DMS 273 (cell line): ENCODE results near the gene CFAP46.
A peak's percentile ranks its signal among the peaks of the same experiment; 100 is the strongest.

Source experiments
- DNase-seq: peaks from one replicate; lab custom pipeline; 2025; ENCODE audit not compliant: unreplicated experiment; lab: John Stamatoyannopoulos, UW

The CFAP46 gene

DNA sequence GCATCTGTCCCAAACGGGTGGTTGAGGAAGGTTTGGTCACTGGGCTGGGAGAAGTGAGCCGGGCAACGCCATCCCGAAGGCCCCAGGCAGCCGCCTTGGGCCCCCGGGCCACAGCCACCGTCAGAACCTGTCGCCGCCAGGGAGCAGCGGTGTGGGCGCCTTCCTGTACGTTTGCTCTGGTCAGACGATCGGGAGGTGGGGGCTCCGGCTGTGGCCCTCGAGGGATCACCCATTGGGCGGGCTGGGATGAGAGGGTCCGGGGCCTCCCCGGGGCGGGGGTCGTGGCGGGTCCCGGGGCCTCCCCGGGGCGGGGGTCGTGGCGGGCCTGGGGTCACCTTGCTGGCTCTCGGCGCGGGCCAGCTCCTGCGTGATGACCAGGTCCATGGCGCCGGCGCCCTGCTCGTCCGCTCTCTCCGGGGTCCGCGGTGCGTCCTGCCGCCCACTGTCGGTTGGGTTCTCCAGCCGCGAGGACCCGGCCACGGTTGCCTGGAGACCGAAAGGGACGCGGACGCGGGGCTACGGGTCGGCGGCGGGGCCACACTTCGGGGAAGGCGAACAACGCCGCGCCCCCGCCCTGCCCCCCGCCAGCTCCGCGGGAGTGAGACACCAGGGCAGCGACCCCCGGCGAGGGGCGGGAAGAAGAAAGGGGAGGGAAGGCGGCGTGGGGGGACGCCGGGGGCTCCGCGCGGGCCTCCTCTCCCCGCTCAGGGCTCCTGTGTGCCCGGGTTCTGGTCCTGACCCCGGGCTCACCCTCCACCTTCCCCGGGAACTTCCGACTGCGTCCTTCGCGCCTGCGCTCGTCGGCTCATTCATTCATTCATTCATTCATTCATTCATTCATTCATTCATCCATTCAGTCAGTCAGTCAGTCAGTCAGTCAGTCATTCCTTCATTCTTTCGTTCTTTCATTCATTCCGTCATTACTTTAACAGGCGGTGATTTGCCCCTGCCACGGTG, at the start of gene CFAP46:
TSS of gene CFAP46 (minus strand) at position 470 of the 957 bp plus-strand sequence. CDS start at position 384, 86 bp downstream.
- DNase-seq, result peak; percentile 46

DNA sequence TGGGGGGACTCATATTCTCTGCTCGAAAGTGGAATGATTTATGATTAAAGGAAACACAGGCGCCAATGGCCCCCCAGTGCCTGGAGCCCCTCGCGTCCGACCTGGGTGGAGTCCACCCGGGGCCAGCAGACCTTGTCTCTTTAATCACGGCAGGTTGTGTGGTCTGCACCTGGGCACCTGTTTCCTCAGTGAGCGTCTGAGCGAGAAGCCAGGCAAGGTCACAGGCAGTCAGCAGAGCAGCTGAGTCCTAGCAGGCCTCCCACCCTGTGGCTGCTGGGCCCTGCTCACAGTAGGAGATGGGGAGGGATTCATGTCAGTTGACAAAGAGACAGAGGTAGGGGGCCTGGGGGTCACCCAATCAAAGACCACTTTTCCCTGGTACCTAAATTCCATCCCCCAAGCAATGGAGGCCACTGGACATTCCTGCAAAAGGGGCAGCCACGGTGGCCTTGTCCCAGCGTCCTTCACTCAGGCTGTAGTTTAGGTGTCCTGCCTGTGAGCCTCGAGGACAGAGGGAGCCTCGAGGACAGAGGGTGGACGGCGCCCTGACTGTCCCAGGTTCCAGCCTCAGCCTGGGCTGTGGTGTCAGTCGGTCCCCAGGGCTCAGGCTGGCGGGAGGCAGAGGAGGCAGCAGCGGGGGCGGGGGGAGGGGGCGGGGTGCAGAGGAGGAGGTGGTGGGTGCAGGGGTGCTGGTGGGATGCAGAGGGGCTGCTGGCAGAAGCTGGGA, 49.5 kb upstream of the CFAP46 start:
- DNase-seq, result no peak

DNA sequence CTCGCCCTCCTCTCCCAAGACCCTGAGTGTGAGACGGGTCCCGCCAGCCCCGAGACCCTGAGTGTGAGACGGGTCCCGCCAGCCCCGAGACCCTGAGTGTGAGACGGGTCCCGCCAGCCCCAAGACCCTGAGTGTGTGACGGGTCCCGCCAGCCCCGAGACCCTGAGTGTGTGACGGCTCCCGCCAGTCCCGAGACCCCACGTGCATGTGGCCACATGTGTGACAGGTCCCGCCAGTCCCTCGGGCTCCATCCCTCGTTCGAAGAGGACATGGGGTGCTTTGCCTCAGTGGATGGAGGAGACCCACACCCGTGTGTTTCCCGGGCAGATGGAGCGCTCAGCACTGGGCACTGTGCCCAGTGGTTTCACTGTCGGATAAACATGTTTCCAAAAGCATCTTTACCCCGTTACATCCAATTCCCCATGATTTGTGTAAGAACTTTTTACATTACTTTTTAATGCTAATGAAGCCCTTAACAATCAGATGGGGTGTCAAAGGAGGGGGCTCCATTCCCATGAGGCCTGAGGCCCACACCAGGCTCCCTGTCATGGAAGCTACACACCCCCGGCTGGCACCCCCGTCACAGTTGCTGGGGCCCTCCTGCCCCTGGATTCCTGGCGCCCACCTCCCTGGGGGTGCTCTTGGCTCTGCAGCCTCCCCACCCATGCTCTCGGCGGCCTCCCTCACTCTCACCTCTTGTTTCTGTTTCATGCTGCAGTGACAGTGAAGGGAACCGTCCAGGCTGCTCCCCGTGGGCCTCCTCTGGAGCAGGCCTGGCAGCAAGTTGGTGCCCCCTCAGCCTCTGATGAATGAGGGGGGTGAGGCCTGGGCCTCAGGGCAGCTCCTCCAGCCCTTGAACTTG, 48.5 kb upstream of the CFAP46 start:
- DNase-seq, result peak; percentile 47

DNA sequence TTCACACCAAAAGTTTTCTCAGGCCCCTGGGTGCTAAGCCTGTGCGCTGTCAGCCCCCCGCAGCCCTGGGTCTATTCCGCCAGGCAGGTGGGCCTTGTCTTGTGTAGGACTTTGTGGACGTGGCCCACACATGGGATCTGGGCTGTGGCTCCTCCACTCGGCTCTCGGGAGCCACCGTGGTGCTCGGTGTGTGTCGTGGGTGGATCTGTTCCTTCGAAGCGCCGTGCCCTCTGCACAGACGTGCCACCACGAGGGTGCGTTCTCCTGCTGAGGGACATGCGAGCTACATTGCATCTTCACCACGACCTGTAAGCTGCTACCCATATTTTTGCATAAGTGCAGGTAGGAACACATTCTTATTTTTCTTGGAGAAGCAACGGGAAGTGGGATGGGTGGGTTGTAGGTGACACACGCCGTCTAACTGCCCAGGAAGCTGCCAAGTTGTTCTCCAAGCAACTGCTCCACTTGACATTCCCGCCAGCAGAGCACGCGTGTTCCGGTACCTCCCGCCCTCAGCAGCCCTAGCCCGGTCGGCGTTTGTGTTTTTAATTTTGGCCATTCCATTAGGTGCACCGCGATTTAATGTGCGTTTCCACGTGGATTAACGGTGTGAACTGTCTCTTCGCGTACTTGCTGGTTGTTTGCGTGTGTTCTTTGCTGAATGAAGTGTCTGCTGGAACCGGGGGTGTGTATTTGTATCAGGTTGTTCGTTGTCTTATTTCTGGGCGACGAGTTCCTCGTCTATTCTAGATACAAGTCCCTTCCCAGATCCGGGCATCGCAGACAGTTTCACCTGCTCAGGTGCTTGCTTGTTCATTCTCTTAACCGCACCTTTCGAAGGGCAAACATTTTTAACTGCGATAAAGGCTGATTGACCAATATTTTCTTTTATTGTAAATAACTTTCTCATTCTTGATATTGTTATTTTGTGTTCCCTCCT, 47.4 kb upstream of the CFAP46 start:
- no peak for DNase-seq

DNA sequence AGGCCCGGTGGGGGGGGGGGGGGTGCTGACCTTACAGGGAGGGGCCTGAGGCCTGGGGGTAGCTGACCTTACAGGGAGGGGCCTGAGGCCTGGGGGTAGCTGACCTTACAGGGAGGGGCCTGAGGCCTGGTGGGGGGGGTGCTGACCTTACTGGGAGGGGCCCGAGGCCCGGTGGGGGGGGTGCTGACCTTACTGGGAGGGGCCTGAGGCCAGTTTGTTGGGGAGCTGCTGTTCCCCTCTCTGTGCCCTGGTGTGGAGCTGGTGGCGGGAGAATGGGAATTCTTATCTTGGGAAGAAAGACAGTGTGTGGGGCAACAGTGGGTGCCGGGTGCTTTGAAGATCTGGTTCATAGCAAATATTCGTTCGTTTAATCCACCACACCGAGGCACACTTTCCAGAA, 46.6 kb upstream of the CFAP46 start:
- DNase-seq, result no peak

DNA sequence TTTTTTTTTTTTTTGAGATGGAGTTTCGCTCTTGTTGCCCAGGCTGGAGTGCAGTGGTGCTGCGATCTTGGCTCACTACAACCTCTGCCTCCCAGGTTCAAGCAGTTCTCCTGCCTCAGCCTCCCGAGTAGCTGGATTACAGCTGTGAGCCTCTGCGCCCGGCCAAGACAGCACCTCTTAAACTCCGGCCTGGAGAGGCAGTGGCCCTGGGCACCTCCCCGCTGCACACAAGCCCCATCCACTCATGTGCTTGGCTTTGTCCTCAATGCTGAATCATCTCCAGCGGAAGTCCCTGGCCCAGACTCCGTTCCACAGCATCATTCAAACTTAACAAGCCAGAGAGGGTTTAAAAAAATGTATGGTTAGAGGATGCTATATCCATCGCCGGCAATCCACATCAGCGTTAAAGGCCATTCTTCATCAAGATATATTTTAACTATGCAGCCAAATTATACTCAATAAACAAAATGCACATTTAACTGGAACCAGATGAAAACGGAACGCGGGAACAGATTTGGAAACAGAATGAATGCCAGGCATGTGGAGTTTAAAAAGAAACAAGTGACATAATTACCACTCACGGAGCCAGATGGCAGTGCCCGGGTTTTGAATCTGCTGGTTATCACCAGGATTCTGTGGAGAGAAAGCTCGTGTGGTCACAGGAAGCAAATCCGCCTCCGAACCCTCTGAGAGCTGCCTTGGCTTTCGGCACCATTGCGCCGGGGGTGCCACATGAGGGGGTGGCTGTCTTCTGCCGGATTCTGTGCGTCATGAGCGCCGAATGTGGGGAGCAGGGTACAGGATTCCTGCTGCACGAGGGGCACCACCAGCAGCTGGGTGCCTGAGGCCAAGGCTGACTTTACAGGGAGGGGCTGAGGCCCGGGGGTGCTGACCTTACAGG, 45.6 kb upstream of the CFAP46 start:
- DNase-seq, result peak; percentile 35

DNA sequence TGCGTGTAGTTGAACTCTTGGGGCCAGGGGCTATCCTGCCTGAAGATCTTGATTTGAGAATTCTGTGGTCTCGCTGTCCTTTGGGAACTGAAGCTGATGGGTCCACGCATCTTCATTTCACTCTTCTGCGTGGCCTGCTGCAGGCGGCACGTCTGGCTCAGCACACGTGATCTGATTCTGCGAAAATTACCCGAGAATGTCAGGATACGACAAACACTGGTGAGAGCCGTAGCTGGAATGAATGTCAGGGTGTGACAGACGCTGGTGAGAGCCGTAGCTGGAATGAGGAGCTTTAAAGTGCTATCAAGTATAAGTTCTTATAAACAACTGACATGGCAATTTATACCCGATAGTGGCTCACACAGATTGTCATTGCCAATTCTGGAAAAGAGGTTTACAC, 44.6 kb upstream of the CFAP46 start:
- no peak for DNase-seq

DNA sequence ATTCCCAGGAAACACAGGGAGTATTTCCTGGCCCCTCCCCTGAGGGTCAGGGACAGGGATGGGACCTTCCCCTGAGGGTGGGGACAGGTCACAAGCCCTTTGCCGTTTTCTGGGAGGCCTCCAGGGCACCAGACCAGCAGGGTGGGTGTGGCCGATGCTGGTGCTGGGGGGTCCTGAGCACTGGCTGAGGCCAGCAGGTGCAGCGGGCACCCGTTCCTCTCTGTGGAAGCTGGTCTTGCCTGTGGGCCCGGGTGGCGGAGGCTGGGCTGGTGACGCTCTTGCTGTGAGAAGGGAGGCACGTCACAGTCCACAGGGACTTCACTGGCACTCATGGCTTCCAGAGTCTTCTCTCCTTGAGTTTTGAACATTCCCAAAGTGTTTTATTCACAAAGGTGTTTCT, 44.2 kb upstream of the CFAP46 start:
- DNase-seq, result no peak

DNA sequence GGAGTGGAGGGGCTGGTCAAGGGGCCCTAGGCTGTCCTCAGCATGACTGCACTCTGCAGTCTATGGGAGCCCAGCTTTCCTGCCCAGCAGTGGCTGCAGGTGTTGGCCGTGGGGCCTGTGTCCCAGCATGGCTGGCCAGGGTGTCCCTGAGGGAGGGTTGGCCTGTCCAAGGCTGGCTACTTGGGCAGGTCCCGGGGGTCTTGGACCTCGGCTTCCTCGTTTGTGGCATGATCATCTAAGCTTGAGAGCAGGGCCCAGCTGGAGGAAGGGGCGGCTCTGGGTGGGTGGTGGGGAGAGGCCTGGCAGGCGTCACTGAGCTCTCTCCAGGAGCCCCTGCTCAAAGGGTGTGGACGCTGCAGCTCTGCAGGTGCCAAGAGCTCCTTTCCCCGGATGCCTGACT, 43.7 kb upstream of the CFAP46 start:
- DNase-seq, result no peak

DNA sequence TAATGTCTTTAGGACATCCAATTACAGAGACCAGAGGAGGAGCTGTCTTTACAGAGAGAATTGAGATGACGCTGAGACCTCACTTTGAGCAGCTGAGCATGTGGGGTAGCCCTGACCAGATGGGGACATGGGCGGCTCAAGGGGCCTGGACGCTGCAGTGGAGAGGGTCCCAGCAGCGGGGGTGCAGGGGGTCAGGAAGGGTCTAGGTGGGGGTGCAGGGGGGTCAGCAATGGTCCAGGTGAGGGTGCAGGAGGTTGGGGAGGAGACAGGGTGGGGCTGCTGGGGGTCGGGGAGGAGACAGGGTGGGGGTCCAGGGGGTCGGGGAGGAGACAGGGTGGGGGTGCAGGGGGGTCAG, 43.2 kb upstream of the CFAP46 start:
- DNase-seq, result no peak

DNA sequence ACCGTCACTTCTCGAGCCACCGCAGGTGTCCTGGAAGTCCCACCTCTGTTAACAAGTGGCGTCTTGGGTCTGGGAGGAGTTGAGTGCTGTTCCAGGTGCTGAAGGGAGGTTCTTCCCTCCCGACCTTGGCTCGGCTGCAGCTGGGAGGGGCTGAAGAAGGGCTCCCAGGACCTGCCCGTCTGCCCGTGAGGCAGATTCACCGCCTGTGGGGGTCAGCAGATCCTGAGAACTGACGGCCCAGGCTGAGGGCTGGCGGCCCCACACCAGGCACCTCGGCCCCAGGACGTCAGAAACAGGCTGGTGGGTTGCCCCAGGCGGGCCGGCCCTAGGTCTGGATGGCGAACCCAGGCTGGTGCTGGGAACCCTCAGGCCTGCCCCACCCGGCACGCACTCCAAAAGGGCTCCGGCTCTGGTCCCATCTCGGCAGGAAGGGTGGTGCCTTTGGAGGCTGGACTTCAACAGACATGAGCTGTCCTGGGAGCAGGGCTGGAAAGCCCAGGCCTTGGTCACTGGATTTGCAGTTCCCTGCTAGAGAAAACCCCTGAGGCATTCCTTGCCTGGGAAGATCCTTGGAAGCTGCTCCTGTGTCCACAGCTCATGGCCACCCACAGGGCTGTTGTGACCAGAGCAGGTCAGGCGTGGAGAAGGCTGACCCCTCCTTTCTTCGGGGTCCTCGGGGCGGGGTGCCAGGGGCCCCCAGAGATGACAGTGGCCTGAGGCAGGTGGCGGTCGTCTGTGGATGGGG, 42.6 kb upstream of the CFAP46 start:
- DNase-seq, result no peak

DNA sequence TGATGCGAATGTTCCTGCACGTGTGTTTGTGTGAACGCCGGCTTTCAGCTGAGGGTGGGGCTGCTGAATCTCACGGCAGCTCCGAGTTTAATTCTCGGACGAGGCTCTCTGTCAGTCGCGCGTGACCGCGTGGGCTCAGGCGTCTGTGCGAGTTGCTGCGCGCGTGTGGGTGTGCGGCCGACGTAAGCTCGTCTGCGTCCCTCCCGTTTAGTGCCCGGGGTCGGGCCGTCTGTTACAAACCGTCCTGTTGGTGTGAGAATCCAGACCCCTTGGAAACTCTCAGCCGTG, 41.6 kb upstream of the CFAP46 start:
- DNase-seq, result no peak

DNA sequence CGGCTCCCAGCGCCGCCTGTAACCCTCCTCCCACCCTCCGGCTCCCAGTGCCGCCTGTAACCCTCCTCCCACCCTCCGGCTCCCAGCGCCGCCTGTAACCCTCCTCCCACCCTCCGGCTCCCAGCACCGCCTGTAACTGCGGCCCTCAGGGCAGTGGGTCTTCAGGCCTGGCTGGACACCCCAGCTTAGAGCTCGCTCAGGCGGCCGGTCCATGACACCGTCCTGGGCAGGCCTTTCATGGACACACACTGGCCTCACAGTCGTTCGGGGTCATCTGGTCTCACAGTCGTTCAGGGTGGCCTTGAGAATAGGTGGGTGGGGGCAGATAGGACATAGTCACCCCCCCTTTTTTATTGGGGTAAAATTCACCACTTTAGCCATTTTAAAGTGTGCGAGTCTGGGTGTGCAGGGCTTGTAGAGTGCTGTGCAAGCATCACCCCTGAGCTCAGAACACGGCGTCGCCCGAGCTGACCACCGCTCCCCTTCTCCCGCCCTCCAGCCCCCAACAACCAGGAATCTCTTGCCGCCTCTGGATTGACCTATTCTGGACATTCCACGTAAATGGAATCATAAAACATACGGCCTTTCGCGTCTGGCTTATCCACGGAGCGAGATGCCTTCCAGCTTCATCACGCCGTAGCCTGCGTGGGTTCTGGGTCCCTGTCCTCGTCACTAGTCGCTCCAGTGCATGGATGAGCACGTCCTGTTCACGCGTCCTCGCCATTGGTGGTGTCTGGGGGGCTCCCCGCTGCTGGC, 41.1 kb upstream of the CFAP46 start:
- no peak for DNase-seq

DNA sequence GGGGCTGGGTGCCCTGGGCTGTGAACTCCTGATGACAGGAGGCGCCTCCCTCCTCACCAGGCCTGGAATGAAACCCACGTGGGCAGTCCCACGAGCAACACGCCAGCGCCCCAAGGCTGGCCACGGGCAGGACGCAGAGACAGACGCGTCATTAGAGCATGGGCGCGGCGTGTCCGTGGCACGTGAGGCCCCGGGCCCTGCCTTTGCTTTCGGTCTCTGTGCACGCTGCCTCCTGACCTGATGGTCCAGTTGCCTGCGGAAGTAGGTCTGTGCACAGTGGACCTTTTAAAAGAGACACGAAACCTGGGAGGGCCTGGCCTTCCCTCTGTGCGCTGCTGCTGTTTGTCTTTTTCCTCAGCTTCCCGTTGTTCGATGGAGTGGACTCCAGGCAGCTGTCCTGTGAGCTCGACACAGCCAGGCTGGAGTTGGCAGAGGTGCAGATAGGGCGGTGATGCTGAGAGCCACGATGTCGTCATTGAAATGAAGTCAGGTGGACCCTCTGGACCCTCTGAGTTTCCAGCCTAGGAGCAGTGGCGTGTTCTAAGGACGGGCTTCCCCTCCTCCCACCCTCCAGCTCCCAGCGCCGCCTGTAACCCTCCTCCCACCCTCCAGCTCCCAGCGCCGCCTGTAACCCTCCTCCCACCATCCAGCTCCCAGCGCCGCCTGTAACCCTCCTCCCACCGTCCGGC, 40.1 kb upstream of the CFAP46 start:
- DNase-seq, result no peak

DNA sequence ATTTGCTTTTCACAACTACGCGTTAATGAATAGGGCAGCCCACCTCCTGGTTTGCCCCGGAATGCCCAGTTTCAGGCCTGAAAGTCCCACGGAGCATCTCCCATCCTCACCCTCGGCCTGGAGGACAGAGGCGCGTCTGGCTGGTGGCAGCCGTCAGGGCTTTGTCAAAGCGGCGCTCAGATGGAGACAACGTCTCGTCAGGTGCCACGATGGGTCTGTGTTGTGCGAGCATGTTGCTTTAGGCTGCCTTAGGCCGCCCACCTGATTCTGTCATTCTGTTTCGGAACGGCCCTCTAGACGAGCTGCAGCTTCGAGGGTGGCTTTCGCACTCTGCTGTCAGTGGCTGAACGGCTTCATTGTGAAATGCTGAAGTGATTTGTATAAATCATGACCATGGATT, 39.4 kb upstream of the CFAP46 start:
- DNase-seq, result no peak

DNA sequence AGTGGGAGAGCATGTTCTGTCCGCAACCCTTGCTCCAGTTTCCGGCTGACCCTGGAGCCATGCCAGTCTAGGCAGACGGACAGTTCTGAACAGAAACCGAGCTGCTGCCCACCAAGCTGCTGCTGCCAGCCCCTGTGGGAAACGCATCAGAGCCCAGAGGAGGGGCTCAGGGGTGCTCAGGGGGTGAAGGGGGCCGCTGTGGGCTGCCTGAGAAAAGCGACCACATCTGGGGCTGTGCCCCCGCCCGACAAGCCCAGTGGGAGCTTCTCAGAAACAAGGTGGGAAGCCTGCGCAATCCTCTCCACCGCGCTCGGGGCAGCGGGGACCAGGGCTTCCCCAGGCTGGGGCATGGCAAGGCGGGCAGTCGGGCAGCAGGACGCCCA, 38.8 kb upstream of the CFAP46 start:
- no peak for DNase-seq

DNA sequence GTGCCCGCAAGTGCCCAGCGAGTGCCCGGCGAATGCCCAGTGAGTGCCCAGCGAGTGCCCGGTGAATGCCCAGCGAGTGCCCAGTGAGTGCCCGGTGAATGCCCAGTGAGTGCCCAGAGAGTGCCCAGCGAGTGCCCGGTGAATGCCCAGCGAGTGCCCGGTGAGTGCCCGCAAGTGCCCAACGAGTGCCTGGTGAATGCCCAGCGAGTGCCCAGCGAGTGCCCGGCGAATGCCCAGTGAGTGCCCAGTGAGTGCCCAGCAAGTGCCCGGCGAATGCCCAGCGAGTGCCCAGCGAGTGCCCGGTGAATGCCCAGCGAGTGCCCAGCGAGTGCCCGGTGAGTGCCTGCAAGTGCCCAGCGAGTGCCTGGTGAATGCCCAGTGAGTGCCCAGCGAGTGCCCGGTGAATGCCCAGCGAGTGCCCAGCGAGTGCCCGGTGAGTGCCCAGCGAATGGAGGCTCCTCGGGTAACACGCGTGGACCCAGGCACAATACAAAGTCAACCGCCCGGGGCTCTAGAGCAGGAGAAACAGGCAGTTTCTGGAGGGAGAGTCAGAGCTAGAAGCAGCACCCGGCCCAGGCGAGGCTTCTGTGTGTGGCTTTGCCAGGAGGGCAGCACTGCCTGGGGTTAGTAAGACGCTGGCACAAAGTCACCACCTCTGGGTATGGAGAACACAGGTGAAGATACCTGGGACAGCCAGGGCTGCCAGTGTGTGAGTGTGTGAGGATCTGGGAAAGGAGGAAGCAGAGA, 38.2 kb upstream of the CFAP46 start:
- peak; percentile 16 for DNase-seq
